IMR-90 (cell line): ENCODE data around the gene ALS2.

Experiments
- BHLHE40 ChIP-seq: fragments of 150-350 bp; IDR thresholded peaks from 2 replicates; pipeline ENCODE4 v1.6.1; 2016; ENCODE audit warnings: mild to moderate bottlenecking, low read depth, low read length
- CEBPB ChIP-seq: IDR thresholded peaks from 2 replicates; pipeline ENCODE4 v1.6.1; 2012; ENCODE audit warnings: low read depth, low read length, improper control_type of control experiment
- CHD1 ChIP-seq: IDR thresholded peaks from 2 replicates; pipeline ENCODE4 v1.6.1; 2012; ENCODE audit warnings: low read depth, low read length, improper control_type of control experiment
- FOS ChIP-seq: fragments of 150-350 bp; IDR thresholded peaks from 2 replicates; pipeline ENCODE4 v1.6.1; 2016; ENCODE audit warnings: low read depth, low read length
- MXI1 ChIP-seq: IDR thresholded peaks from 2 replicates; pipeline ENCODE4 v1.6.1; 2012; ENCODE audit warnings: low read depth, mild to moderate bottlenecking, low read length, moderate library complexity, borderline replicate concordance
- NFE2L2 ChIP-seq: fragments of 150-350 bp; IDR thresholded peaks from 2 replicates; pipeline ENCODE4 v1.6.1; 2016; ENCODE audit warnings: low read depth, mild to moderate bottlenecking, low read length
- POLR2A ChIP-seq: IDR thresholded peaks from 2 replicates; pipeline ENCODE4 v1.6.1; 2012; ENCODE audit warnings: mild to moderate bottlenecking, low read depth, low read length
- RAD21 ChIP-seq: IDR thresholded peaks from 2 replicates; pipeline ENCODE4 v1.6.1; 2012; ENCODE audit warnings: low read length, improper control_type of control experiment
- RCOR1 ChIP-seq: IDR thresholded peaks from 2 replicates; pipeline ENCODE4 v1.6.1; 2012; ENCODE audit warnings: mild to moderate bottlenecking, low read length, improper control_type of control experiment; ENCODE audit not compliant: insufficient replicate concordance
- RFX5 ChIP-seq: IDR thresholded peaks from 2 replicates; pipeline ENCODE4 v1.8.0; 2012; ENCODE audit warnings: low read depth, mild to moderate bottlenecking, low read length, moderate library complexity
- SMC3 ChIP-seq: fragments of 150-350 bp; IDR thresholded peaks from 2 replicates; pipeline ENCODE4 v1.6.1; 2016; ENCODE audit warnings: low read depth, mild to moderate bottlenecking, antibody characterized with exemption, low read length, moderate library complexity
- TF ChIP-seq, protein P1 (sequence below): conservative IDR thresholded peaks from 2 replicates; pipeline ENCODE4 v1.5.1; 2012; ENCODE audit warnings: mild to moderate bottlenecking, low read depth, low read length, improper control_type of control experiment
- TF ChIP-seq, protein P2 (sequence below): fragments of 150-350 bp; IDR thresholded peaks from 2 replicates; pipeline ENCODE4 v1.6.1; 2016; ENCODE audit warnings: low read depth, mild to moderate bottlenecking, low read length, moderate library complexity, borderline replicate concordance
- TF ChIP-seq, protein P3 (sequence below): fragments of 150-350 bp; IDR thresholded peaks from 2 replicates; pipeline ENCODE4 v1.6.1; 2017; ENCODE audit warnings: mild to moderate bottlenecking, antibody characterized with exemption, low read length, low read depth

DNA sequence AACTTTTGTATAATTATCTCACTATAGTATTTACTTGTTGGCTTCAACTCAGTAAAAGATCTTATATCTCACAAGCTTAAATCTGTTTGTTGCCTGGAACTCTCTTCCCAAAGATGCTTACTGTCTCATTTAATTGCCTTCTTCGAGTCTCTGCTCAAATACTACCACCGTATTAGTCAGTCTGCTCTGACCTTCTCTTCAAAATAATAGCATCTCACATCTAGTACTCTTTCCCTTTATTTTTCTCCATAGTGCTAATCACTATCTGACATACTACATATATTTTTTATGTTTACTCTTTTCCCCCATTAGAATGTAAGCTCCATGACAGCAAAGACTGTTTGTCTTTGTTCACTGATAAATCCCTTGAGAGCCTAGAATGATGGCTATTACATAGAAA, 71.7 kb downstream of the ALS2 start:
- TF ChIP-seq, protein P1, sequence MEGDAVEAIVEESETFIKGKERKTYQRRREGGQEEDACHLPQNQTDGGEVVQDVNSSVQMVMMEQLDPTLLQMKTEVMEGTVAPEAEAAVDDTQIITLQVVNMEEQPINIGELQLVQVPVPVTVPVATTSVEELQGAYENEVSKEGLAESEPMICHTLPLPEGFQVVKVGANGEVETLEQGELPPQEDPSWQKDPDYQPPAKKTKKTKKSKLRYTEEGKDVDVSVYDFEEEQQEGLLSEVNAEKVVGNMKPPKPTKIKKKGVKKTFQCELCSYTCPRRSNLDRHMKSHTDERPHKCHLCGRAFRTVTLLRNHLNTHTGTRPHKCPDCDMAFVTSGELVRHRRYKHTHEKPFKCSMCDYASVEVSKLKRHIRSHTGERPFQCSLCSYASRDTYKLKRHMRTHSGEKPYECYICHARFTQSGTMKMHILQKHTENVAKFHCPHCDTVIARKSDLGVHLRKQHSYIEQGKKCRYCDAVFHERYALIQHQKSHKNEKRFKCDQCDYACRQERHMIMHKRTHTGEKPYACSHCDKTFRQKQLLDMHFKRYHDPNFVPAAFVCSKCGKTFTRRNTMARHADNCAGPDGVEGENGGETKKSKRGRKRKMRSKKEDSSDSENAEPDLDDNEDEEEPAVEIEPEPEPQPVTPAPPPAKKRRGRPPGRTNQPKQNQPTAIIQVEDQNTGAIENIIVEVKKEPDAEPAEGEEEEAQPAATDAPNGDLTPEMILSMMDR = no peak
- TF ChIP-seq SMC3 (no peak), RAD21 (no peak), POLR2A (no peak), CEBPB (no peak), MXI1 (no peak), RCOR1 (no peak), NFE2L2 (no peak), FOS (no peak), CHD1 (no peak), BHLHE40 (no peak), RFX5 (no peak)
- TF ChIP-seq, protein P2, sequence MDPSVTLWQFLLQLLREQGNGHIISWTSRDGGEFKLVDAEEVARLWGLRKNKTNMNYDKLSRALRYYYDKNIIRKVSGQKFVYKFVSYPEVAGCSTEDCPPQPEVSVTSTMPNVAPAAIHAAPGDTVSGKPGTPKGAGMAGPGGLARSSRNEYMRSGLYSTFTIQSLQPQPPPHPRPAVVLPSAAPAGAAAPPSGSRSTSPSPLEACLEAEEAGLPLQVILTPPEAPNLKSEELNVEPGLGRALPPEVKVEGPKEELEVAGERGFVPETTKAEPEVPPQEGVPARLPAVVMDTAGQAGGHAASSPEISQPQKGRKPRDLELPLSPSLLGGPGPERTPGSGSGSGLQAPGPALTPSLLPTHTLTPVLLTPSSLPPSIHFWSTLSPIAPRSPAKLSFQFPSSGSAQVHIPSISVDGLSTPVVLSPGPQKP = no peak
- TF ChIP-seq, protein P3, sequence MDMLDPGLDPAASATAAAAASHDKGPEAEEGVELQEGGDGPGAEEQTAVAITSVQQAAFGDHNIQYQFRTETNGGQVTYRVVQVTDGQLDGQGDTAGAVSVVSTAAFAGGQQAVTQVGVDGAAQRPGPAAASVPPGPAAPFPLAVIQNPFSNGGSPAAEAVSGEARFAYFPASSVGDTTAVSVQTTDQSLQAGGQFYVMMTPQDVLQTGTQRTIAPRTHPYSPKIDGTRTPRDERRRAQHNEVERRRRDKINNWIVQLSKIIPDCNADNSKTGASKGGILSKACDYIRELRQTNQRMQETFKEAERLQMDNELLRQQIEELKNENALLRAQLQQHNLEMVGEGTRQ = no peak
